ENCODE measurements around the gene ENTHD1. TPM values are rescaled to one million over a fixed set of nuclear protein-coding genes. Genes with fewer than 3 reads are reported as not detected.

Gene ENTHD1
- total RNA-seq, 4 donors from 2014 or later: not detected

DNA sequence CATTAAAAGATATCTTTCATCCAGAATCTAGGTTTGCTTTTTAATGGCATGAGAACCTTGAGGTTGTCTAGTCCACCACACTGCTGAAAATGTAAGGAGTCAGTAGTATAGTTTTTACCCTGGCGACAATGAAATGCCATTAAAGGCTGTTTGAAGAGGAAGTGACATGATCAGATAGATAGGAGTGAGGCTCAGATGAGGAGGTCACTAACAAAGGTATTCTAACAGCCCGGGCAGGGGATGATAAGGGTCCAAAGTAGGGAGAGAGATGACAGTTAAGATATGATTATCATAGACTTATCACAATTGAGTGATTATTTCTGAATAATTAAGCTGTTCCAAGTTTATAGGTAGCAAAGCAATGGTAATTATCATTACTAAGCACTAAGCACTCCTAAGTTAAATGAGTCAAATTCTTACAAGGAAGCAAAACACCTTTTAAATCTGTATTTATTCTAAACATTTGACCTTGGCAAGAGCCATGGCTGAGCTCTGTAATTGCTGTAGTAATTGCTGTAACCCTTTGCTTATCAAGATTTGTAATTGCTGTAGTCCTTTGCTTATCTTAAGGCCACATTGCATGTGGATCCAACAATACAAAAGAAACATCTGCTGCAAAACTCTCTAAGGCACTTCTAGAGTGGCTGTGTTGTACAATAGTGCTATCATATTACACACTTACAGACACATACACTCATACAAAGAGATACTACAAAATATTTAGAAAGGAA, 92.6 kb downstream of the ENTHD1 start:
- intact Hi-C loops (cut with DNase I; ENCODE audit: low total_unique reads): no loop called here
- no peak for DNase-seq (ENCODE audit: low spot score in 2 of 2)

DNA sequence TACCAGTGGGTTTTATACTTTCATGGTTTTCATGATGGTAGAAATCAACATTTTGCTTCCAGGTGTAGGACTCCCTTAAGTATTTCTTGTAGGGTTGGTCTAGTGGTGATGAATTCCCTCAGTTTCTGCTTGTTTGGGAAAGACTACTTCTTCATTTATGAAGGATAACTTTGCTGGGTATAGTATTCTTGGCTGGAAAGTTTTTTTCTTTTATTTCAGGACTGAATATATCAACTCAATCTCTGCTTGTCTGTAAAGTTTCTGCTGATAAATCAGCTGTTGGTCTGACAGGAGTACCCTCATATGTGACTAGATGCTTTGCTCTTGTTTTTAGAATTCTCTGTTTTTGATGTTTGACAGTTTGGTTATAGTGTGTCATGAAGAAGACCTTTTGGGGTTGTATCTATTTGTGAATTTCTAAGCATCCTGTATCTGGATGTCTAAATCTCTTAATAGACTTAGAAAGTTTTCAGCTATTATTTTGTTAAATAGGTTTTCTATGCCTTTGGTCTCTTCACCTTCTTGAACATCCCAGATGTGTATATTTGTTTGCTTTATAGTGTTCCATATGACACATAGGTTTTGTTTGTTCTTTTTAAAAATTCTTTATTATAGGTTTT, 95.9 kb downstream of the ENTHD1 start:
- no peak for DNase-seq (ENCODE audit: low spot score in 2 of 2)
- TF ChIP-seq, protein P1, sequence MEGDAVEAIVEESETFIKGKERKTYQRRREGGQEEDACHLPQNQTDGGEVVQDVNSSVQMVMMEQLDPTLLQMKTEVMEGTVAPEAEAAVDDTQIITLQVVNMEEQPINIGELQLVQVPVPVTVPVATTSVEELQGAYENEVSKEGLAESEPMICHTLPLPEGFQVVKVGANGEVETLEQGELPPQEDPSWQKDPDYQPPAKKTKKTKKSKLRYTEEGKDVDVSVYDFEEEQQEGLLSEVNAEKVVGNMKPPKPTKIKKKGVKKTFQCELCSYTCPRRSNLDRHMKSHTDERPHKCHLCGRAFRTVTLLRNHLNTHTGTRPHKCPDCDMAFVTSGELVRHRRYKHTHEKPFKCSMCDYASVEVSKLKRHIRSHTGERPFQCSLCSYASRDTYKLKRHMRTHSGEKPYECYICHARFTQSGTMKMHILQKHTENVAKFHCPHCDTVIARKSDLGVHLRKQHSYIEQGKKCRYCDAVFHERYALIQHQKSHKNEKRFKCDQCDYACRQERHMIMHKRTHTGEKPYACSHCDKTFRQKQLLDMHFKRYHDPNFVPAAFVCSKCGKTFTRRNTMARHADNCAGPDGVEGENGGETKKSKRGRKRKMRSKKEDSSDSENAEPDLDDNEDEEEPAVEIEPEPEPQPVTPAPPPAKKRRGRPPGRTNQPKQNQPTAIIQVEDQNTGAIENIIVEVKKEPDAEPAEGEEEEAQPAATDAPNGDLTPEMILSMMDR (IDR thresholded peaks at IDR 0.05): no peak
- TF ChIP-seq POLR2A (IDR thresholded peaks at IDR 0.05): no peak
- intact Hi-C loops (cut with DNase I; ENCODE audit: low total_unique reads): no loop called here
- H3K4me3 ChIP-seq (ENCODE audit: low read depth, poor library complexity, severe bottlenecking): no peak overlapping the region

More for the DNA sequence above, 92.6 kb downstream of the ENTHD1 start:
- 71 to 81% methylated on average over 2 of the region's 2 CpGs for WGBS, 2 donors
- H3K4me3 ChIP-seq (ENCODE audit: low read depth, poor library complexity, severe bottlenecking): no peak overlapping the region
- TF ChIP-seq, protein P1 (IDR thresholded peaks at IDR 0.05): no peak
- no peak for TF ChIP-seq POLR2A (IDR thresholded peaks at IDR 0.05)

DNA sequence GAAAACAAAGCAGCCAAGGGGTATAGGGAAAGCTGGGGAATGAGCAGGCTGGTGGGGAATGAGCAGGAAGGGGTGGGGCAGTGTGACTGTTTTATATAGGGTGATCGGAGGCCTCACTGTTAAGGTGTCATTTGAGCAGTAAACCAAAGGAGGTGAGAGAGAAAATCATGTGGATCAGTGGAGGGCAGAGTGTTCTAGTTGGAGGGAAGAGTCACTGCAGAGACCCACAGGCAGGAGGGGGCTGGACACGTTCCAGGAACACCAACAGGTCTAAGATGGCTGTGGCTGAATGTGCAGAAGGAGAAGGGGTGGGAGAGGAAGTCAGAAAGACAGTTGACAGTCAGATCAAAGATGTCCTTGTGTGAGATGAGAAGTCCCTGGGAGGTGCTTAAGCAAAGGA, 103.8 kb downstream of the ENTHD1 start:
- 37 to 48% methylated on average over 2 of the region's 2 CpGs for WGBS, 2 donors
- intact Hi-C loops (cut with DNase I; ENCODE audit: low total_unique reads): no loop called here
- no peak for DNase-seq (ENCODE audit: low spot score in 2 of 2)
- no peak overlapping the region for H3K4me3 ChIP-seq (ENCODE audit: low read depth, poor library complexity, severe bottlenecking)
- TF ChIP-seq, protein P1 (IDR thresholded peaks at IDR 0.05): no peak
- no peak for TF ChIP-seq POLR2A (IDR thresholded peaks at IDR 0.05)

DNA sequence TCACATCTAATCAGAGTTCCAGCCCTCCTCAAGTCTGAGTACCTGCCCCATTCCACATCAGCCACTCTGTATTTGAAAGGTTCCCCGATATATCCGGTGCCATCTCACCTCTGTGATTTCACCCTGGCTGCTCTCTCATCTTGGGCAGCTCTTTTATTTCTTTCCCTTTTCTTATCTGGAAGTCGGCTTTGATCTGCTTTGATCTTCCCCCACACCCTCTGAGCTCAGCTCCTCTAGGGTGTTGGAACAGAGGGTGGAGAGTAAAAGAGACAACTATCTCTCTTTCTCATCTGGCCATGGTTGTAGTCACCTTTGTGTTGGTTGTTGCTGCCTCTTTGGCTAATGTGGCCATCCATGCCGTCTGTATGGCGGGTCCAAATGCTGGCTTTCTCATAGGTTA, 108.3 kb downstream of the ENTHD1 start:
- no peak for DNase-seq (ENCODE audit: low spot score in 2 of 2)
- WGBS, 2 donors: 63 to 64% methylated on average over 5 of the region's 5 CpGs
- H3K4me3 ChIP-seq (ENCODE audit: low read depth, poor library complexity, severe bottlenecking): no peak overlapping the region
- intact Hi-C loops (cut with DNase I; ENCODE audit: low total_unique reads): no loop called here
- TF ChIP-seq, protein P1 (IDR thresholded peaks at IDR 0.05): no peak
- TF ChIP-seq POLR2A (IDR thresholded peaks at IDR 0.05): no peak

DNA sequence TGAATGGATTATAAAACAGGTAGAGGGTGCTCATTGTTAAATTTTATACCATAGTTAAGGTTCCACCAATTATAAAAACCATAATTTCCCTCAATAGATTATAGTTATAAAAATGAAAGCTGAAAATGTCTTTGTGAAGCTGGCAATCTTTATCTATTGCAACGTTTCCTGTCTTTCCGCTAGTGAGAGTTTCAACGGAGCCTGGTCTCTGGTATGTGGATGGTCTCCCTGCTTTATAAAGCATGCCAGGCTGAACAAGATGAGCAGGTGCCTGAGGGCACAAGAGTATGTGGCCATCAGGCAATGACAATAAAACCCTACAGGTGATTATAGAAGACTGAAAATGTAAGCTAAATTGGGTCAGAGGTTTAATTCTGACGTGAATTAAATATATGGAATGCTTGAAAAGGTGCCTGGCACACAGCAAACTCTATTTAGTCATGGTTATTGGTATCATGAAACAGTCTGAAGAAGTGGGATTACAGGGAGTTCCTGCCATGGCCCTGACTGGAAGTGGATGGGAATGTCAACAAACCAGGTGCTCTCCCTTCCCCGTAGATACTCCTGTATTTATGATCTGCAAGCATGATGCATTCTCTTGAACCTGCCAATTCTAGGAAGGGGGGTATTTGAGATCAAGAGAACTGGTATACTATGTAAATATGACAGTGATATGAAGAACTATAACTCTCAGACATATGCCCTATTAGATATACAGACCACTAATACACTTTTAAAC, 115.7 kb downstream of the ENTHD1 start:
- TF ChIP-seq, protein P1 (IDR thresholded peaks at IDR 0.05): no peak
- TF ChIP-seq POLR2A (IDR thresholded peaks at IDR 0.05): no peak
- WGBS, 2 donors: 63 to 66% methylated on average over 5 of the region's 5 CpGs
- no peak for DNase-seq (ENCODE audit: low spot score in 2 of 2)
- H3K4me3 ChIP-seq (ENCODE audit: low read depth, poor library complexity, severe bottlenecking): no peak overlapping the region
- intact Hi-C loops (cut with DNase I; ENCODE audit: low total_unique reads): no loop called here
